OCI-M2 (cell line): ENCODE results near the gene BTG4.

Experiments used
- DNase-seq: peaks from one replicate; lab custom pipeline; 2025; ENCODE audit not compliant: unreplicated experiment; lab: John Stamatoyannopoulos, UW

The BTG4 gene

DNA sequence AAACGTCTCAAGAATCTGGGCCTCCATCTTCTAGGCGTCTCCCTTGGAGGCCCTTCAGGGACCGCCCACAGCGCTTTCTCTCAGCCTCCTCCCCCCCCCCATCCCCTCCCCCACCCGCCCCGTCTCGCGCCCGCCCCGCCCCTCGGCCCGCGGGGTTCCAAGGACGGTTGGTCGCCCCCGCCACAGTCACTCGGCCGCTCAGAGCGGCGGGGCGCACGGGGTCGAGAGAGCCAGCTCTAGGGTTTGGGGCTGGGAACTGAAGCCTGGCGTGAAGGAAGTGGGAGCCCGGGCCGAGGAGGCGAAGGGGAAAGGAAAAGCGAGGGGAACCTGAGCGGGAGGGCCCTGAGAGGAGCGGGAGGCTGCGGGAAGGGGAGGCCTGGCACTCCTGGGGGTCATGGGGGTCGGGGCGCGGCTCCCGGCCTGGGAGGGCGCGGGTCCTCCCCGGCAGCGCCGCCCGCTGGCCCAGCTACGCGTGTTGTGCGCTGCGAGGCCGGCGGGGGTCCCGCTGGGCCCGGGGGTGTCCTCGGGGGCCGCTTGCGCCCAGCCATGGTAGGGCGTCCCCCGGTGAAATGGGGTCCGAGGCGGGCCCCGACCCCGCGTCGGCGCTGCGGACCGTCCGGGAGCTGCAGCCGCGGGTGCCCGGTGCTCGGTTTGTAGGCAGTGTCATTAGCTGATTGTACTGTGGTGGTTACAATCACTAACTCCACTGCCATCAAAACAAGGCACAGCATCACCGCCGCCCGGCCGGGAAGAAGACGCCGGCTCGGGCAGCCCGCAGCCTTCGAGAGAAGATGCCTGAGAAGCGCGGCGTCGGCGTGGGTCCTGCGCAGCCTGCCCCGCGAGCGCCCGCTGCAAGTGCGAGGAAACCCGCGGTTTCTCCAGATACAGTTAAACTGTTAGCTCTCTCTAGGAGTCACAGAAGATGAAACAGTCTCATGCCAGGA, at the start of gene BTG4:
Gene BTG4 (minus strand): TSS at position 91 of the 944 bp plus-strand sequence. CDS start 13,610 bp downstream, outside the sequence.
- no peak for DNase-seq

DNA sequence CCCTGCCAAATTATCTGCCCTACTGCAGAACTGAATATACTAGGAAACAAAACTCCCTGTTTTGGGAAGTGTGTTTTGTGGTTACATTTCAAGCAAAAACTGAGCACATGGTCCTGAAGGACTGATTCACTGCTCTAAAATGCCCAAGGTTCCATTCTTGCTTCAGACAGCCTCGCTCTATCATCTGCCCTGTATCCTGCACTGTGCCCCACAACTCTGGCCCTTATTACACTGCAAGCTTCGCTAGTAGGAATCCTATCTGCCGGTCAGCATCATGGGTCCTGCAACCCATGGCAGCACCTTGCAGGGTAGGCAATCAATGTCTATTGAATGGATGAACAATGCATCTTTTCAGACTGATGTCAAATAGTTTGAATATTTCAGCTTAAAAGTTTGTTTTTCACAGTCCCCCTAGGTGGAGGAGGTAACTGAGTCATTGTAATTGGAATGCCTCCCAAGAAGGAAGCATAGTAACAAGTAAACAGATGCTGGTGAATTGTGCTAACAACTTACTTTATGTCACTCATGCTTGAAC, 49.7 kb upstream of the BTG4 start:
- DNase-seq: no peak

DNA sequence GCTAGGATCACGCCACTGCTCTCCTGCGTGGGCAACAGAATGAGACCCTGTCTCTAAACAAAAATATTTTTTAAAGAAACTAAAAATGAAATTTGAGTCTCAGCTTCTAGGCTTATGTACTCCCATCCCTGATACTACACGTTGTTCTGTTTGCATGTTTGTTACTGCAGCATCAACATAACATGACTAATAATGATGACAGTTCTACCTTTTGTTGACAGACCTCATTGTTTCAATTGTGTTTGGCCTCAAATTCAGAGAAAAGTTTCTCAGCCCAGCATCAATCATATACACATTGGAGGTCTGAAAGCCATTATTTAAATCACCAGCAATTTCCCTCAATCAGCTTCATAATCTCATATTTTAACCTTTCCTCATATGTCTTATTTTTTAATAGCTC, 49.1 kb upstream of the BTG4 start:
- DNase-seq: no peak

DNA sequence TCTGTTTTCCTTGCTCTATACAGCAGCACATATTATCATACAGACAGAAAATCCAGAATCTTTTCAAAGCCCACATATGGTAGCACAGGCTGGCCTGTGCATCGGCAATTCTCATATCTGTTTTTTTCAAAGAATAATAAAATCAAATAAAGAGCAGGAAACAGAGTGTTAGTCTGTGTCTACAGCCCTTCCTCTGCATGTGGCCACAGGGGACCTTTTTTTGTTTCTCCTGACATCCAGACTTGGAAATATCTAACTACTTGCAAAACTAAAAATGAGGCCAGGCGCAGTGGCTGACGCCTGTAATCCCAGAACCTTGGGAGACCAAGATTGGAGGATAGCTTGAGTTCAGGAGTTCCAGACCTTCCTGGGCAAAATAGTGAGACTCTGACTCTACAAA, 48.6 kb upstream of the BTG4 start:
- DNase-seq: no peak

DNA sequence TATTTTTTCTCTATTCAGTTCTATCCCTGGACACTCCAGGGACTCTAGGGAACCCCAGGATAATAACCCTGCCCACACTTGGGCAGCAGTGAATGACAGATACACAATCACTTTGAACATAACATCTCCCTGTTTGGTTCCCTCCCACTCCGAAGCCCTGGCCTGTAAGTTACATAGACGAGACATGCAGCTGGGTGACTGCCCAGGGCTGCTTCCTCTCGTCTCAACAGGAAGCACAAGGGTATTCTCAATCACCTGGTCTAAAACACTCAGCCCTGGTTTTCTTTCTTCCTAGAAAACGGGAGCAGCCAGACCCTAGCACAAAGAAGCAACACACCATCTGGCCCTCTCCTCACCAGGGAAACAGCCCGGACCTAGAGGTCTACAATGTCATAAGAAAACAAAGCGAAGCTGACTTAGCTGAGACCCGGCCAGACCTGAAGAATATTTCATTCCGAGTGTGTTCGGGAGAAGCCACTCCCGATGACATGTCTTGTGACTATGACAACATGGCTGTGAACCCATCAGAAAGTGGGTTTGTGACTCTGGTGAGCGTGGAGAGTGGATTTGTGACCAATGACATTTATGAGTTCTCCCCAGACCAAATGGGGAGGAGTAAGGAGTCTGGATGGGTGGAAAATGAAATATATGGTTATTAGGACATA, 47.7 kb upstream of the BTG4 start:
- DNase-seq: no peak

DNA sequence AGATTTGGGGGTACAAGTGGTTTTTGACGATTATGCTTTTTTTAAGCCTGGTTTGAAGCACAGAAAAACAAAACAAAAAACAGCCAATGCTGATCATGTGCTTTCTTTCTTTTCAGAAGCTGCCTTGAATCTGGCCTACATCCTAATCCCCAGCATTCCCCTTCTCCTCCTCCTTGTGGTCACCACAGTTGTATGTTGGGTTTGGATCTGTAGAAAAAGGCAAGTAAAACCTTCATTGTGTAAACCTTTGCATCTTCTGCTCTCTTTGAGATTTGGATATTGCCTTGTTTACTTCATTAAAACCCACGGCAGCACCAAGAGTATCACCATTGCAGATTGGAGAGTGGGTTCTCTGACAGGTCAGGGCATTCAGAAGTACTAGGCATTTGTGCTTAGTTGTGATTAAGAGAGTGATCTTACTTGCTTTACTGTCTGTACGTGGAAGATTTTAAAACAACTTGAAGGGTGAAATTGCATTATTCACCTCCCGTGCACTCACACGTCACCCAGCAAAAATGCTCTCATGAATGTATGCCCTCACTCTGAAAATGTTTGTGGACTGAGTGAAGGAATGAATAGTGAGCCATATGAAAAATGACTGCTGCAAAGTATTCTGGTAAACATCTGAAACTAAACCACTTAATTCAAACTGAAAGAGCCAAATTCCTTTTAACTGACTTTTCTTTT, 45.4 kb upstream of the BTG4 start:
- DNase-seq: no peak

DNA sequence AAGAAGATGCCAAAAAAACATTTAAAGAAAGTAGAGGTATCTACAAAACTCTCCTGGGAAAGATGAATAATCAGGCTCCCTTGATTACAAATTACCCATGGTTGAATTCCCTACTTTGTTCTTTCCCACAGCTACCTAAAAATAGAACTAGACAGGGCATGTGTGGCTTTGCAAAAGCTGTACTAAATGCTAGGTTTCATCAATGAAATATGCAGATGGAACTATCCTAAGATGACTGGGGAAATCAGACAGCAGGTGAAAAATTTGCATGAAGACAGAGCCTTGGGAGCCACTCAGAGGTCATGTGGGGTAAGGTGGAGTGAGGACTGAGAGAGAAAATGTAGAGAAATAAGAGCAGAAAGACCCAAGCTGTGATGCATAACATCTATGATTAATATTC, 43.1 kb upstream of the BTG4 start:
- no peak for DNase-seq

DNA sequence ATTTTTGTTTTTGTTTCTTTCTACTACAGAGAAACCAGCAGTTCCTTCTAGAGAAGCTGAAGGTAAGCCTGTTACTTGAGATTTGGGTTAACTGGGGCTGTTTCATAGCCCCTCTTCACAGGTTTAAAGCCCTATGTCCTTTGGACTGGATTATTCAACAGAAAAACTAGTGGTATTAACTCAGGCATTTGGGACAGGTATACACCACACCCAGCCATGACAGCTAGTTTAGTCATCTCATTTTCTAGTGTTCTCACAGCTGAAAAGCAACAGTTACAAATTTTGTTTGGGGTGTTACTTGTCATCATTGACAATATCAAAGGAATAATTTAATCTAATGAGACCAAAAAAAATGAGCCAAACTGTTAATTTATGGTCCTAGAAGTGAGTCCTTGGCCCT, 42.3 kb upstream of the BTG4 start:
- no peak for DNase-seq

DNA sequence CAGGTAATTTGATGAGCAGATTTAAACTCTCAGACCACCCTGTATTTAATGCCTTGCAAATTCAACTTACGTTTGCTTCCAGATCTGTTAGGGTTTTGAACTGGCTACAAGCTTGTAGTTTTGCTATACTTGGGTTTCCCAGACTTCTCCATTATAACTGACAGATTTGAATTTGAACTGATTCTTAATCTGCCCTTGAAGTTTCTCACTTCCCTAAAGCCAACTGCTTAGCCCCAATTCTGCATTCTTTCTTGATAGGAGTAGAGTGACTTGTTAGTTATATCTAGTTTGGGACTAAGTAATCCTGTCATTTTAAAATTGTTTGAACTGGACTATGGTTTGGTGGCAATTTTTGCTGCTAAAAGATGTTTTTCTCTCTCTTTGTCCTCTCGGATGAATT, 38.1 kb upstream of the BTG4 start:
- no peak for DNase-seq

DNA sequence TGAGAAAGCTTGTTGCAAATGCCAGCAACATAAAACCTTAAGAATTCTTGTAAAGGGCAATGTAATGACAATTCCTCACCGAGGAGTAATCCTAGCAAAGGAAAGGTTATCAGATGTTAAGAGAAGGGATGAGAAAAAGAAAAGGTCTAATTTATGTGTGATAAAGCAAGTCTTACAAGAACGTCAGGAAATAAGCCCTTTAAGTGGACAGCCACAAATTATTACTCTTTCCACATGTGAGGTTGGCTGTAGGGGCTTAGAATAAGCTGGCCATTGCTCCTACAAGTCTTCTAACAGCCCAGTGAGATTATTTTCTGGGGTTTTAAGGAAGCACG, 37.6 kb upstream of the BTG4 start:
- DNase-seq: no peak

DNA sequence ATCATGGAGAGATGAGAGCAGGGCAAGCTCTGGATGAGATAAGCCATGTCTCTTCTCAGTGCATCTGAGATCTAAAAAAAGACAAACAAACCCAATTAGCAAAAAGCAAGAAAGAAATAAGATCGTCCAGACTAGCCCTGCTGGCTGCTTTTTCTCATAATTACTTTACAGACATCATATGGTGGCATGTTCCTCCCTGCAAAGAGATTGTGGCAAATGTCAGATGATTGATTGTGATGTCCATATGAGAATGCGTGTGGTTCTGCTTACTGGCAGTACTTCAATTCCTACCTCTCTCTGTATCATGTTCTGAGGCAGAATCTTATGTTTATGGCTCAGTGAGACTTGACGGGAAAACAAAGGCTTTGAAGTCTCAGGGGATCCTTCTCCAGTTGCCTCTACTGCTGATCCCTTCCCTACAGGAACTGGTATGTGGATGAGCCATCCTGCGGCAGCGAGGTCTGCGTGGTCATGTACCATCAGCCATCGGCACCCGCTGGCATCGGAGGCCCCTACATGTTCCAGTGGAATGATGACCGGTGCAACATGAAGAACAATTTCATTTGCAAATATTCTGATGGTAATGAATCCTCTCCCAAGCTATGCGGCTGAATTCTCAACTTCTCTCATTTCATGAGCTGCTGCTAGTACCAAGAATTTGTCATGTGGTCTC, 37.1 kb upstream of the BTG4 start:
- DNase-seq: no peak

DNA sequence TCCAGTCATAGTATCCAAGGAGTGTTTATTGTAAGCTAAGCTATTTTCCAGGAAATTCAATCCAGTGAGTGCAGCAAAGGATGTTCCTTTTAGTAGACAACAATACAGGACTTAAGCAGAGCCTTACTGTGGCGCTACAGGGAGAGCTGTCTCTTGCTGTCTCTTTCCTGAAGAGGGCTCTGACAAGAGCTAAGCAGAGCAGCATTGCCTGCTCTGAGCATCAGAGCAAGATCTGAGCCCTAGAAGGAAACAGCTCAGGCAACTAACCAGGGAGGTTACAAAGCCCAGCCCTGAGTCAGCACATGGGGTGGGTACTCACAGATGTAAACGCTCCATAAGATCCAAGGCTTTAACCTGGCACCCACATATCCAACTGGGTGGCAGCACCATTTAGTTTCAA, 36.3 kb upstream of the BTG4 start:
- DNase-seq: no peak

DNA sequence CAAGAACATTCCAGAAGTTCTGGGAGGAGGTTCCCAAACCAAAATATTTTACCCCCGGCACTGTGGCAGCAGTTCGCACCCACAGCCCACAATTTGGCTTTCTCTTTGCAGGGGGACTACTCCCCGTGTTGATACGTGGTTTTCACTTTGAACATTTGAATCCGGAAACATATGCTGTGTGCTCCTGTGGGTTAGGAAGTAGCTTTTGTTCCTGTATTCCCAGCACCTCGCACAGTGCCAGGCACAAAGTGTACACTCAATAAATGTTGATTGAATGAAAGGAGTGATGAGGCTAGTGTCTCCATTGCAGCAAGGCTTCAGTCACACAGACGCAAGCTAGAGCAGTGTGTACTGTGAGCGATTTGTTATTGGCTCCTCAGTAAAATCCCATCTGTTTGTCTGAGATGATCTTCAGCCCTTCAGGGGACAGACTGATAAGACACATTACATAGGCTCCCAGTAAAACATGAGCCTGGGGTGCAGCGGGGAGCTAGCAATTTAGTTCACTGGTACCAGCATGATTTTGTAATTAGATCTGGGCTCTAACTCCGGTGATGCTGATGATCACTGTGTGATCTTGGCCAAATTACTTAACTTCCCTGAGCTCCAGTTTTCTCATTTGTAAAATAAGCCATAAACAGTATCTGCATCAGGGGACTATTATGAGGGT, 30.6 kb upstream of the BTG4 start:
- DNase-seq: no peak

DNA sequence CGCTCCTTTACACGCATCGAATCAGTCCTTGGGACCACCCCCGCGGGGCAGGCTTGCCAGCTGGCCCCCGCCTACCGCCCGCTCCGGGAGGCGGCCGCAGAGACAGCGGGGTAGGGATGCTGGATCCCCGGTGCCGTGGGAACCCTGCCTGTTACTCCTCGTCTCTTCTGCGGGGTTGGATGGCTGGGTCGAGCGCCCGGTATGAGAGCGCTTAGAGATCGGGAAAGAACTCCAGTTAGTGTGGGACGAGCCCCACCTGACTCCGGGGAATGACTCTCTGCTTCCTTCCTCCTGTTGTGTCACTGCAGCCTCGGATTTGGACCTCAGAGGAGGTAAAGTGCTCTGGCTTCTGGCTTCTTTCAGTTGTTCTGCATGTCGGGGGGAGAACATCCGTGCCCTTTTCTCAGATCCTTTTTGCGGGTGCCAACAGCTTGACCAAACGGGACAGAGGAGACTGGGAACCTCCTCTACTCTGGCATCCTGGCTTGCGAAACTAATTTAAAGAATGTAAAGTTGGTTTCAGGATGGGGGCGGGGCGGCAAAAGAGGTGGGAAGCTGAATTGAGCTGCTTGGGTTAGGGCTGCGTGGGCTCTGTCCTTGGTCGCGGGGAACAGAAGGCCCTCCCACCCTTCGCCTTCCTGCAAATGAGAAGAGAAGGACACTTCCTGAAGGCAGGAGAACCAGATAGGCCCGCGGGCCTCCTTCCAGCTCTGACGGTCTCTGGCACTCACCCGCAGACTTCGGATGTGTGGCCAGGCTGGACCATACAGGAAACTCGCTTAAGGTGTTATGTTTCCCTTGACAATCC, 29.3 kb upstream of the BTG4 start:
- DNase-seq: no peak

DNA sequence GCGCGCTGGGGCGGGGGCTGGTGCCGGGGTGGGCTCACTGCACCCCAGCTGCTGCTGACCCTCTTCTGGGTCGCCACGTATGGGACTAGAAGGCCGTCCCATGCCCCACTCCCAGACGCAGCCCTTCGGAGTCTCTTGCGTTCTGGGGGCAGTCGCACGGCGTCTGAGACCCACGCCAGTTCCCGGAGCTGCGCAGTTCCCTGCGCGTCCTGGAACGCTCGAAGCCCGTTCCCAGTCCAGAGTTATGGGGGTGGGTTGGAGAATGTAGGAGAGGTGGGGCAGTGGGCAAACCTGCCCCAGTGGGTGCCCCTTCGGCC, 28.7 kb upstream of the BTG4 start:
- DNase-seq: no peak

DNA sequence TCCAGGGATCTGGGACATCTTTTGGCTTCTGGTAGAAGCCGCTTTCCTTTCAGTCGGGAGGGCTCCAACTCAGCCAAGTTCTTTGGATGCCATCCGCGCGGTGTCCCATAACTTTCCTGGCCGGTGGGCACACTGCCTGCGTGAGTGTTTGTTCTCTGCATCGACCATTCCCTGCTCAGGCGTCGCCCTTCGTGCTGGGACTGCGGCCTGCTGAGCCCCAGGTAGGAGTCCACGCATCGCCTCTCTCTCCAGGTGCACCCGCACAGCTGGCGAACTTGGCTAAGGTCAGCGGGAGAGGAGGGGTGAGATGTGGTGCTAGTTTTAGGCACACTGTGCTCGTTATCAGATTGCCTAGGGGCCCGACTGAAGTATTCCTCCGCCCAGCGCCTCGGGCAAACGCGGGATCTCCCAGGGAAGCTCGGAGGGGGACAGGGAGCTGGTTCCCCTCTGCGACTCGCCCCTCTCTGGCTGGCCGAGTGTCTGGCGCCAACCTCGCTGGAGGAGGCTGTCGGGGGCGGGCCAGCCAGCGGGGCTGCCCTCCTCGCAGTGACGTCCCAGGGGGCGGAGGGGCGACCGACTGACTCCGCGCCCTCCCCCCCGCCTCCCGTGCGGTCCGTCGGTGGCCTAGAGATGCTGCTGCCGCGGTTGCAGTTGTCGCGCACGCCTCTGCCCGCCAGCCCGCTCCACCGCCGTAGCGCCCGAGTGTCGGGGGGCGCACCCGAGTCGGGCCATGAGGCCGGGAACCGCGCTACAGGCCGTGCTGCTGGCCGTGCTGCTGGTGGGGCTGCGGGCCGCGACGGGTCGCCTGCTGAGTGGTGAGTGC, 28.1 kb upstream of the BTG4 start, which contains the start of gene LAYN:
Gene LAYN (plus strand): TSS at position 607 of the 823 bp plus-strand sequence. CDS start 124 bp downstream, at position 731.
- no peak for DNase-seq

DNA sequence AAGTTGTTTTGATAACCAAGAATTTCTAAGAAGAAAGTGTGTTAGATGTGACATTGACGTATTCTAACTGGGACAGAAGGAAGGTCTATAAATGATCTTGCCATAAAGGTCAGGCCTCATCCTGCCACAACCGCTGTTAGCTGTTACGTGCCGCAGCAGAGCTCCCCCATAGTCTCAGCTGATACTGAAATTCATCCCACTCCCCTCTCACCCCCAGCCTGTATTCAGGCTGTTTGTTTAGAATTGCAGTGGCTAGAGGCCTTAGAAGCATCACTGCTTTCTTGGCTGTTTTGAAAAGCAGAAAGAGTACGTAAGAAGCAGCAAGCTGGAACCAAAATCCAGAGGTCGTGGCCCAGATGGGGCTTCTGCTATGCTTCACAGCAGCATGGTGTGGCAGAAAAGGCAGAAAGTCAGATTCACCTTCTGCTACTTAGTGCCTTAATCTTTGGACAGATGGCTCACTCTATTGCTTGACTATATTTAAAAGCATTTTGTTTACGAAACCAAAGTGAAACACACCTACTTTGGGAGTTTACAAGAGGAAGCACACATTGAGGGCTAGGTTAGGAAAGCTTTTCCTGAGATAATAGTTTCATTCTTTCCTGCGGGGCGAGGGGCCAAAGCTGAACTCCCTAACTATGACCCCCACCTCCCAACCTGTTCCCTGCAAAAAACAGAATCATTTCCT, 27.4 kb upstream of the BTG4 start:
- DNase-seq: no peak

DNA sequence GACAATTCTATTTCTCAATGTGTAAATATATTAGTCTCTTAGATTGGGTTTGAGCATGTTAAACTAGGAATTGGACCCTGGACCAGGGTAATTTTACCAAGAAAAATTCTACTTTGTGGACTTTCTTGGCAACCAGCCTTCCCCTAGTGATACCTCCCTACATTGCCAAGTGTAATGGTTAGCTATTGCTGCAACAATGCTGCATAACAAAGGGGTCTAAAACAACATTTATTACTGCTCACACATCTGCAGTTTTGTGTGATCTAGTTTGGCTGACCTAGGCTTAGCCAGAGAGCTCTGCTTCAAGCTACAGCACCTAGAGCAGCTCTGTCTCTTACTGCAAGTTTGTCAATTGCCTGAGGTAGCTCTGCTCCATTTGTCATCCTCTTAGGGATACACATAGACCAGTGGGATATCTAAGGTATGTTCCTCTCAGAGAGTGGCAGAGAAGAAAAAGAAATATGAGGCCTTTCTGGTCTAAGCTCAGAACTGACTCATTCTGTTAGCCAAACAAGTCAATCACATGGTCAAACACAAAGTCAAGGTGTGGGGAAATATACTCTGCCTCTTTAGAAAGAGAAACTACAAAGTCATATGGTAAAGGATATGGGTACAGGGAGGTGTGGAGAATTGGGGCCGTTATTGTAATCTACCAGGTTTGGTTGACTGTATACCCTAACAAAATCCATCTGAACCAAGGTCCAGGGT, 26.4 kb upstream of the BTG4 start:
- DNase-seq: no peak
